OCI-LY3 (cell line): ENCODE results near the gene LRRC41.

Source experiments
- CTCF ChIP-seq: fragments of 200-600, 300-600 bp; sonication (generic); IDR thresholded peaks from 2 replicates; pipeline ENCODE4 v1.5.1; 2014; ENCODE audit warnings: antibody characterized with exemption, low read length, low read depth
- EZH2phosphoT487 ChIP-seq: fragments of 200-600 bp; shearing (Covaris generic); IDR thresholded peaks from 2 replicates; pipeline ENCODE4 v1.6.1; 2018; ENCODE audit warnings: antibody characterized with exemption, mixed run types, low read depth

GRCh38 chr1:46343705-46344104 is 40.3 kb upstream of the LRRC41 start:
- TF ChIP-seq CTCF (no peak), EZH2phosphoT487 (no peak)
